BLaER1 treated with 17β-estradiol and CSF1 and Interleukin-3, amounts not matched to agents 10 nM and 100 nM (cell line): ENCODE results near the gene B4GAT1.
A peak's percentile ranks its signal among the peaks of the same experiment; 100 is the strongest.
"Not testable (repeated sequence)": the region's sequence is repeated elsewhere in the genome, so short reads cannot be mapped to it uniquely, and the experiment has no call there.

Source experiments
- H3K27ac ChIP-seq, 11 experiments: shearing (Covaris generic); formaldehyde crosslinking; 2 replicates each; pipeline ENCODE4 v1.8.1; 2022
- H3K27me3 ChIP-seq, 11 experiments: shearing (Covaris generic); formaldehyde crosslinking; 2 replicates each; pipeline ENCODE4 v1.8.1; 2022
- H3K36me3 ChIP-seq, 11 experiments: shearing (Covaris generic); formaldehyde crosslinking; 2 replicates each; pipeline ENCODE4 v1.8.1; 2022
- H3K4me1 ChIP-seq, 10 experiments: shearing (Covaris generic); formaldehyde crosslinking; 2 replicates each; pipeline ENCODE4 v1.8.1; 2022
- H3K4me2 ChIP-seq, 11 experiments: shearing (Covaris generic); formaldehyde crosslinking; 2 replicates each; pipeline ENCODE4 v1.8.1; 2022
- H3K4me3 ChIP-seq, 10 experiments: shearing (Covaris generic); formaldehyde crosslinking; 2 replicates each; pipeline ENCODE4 v1.8.1; 2022
- H3K9ac ChIP-seq, 11 experiments: shearing (Covaris generic); formaldehyde crosslinking; 2 replicates each; pipeline ENCODE4 v1.8.1; 2022
- H3K9me3 ChIP-seq, 11 experiments: shearing (Covaris generic); formaldehyde crosslinking; replicated peaks in 1 of 11; 2 replicates each; pipeline ENCODE4 v1.8.1; 2022
- H4K20me1 ChIP-seq, 11 experiments: shearing (Covaris generic); formaldehyde crosslinking; 2 replicates each; pipeline ENCODE4 v1.8.1; 2022
- Cebpa-rat ChIP-seq, 11 experiments: shearing (Covaris generic); IDR thresholded peaks; 2 replicates each; pipeline ENCODE4 v1.8.1; 2022

Gene B4GAT1

DNA sequence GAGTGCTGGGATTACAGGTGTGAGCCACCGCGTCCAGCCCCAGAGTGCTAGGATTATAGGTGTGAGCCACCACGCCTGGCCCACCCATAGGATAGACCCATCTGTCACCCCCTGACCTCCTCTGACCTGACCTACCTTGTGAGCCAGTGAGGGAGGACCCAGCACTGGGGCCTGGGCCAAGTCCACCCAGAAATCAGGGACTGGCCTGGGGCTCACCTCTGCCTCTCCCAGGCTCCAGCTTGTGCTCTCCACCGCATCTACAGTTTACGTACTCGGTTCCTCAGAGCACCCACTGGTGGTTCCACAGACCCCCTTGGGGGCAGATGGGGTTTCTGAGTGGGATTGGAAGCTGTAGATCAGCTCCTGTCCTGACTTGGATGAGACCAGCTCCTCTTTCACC, 17.7 kb upstream of the B4GAT1 start:
- peaks cover 0 to 87% (median 60%) of the 10 kb centered on the region in 11 experiments; a peak in 19 of 22 replicates for H3K36me3 ChIP-seq
- no peak overlapping the region for H3K27ac ChIP-seq
- peaks cover 1 to 24% (median 17%) of the 10 kb centered on the region in 10 experiments; a peak in 18 of 20 replicates for H3K4me1 ChIP-seq
- no peak overlapping the region for H3K4me2 ChIP-seq
- no peak overlapping the region for H3K4me3 ChIP-seq
- peaks cover 0 to 83% (median 42%) of the 10 kb centered on the region in 11 experiments; a peak in 15 of 22 replicates for H4K20me1 ChIP-seq
- no peaks in the 10 kb centered on the region for H3K9me3 ChIP-seq
- H3K9ac ChIP-seq, result no peak overlapping the region
- no peaks in the 10 kb centered on the region for H3K27me3 ChIP-seq
- TF ChIP-seq Cebpa-rat (IDR thresholded peaks at IDR 0.05), result no peak

DNA sequence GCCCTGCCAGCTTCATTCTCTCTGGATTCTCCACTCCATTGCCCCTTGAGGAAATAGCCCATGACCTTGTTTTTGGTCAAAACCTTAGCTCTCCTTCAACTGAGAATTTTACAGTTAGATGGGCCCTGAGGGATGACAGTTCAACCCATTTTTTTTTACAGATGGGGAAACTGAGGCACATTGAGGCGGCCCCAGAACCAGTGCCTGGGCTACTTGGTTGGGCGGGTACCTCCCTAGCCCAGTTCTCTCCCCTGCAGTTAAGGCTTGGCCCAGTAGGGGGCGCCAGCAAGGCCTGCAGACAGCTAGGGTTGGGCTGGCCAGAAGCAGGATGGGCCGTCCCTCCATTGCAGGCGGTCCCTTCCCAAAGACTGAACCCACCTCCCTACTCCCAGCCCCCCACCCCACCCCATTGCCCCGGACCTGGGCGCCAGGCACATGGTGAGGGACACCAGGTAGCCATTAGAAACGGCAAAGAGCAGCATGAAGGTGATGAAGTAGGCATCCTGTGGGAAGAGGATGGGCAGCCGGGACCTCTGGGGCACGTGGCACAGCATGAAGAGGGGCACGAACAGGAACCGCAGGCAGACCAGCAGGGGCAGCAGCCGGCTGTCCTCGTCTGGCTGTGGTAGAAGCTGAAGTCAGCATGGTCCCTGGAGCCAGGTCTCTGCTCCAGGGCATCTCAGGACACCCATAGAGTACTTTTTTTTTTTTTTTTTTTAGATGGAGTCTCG, 16.5 kb upstream of the B4GAT1 start:
- Histone ChIP-seq H3K9me3 (no peaks in the 10 kb centered on the region), H3K4me1 (peaks cover 0 to 13% (median 7%) of the 10 kb centered on the region in 10 experiments; a peak in 8 of 20 replicates), H3K9ac (peak overlapping the region in 1 of 11 experiments; percentile 4; a peak in 1 of 22 replicates), H3K36me3 (peaks cover 0 to 88% (median 59%) of the 10 kb centered on the region in 11 experiments; a peak in 19 of 22 replicates), H3K4me3 (no peak overlapping the region), H3K27me3 (no peaks in the 10 kb centered on the region), H3K27ac (no peak overlapping the region), H4K20me1 (peaks cover 0 to 72% (median 30%) of the 10 kb centered on the region in 11 experiments; a peak in 13 of 22 replicates), H3K4me2 (no peak overlapping the region)
- no peak for TF ChIP-seq Cebpa-rat (IDR thresholded peaks at IDR 0.05)

DNA sequence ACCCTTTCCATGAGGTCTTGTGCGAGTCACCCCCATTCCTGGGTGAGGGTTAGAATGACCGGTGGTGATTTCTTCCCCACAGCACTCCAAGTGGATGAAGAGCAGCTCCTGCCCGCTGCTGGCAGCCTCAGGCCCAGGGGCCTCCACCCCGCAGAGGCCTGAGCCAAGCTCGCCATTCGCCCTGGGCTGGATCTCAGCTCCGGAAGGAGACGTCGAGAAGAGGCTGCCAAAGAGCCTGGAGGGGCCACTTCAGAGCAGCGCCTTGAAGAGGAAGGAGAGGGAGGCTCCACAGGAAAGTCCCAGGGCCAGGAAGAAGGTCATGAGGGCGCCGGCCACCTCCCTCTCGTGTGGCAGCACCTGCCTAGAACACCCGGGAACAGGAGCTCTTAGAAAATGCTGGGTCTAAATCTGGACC, 15.8 kb upstream of the B4GAT1 start:
- Histone ChIP-seq H3K27ac (no peak overlapping the region), H3K4me3 (no peak overlapping the region), H3K4me2 (no peak overlapping the region), H3K27me3 (no peaks in the 10 kb centered on the region), H3K36me3 (peaks cover 0 to 80% (median 51%) of the 10 kb centered on the region in 11 experiments; a peak in 19 of 22 replicates), H3K9me3 (no peaks in the 10 kb centered on the region), H3K4me1 (peaks cover 0 to 6% (median 1%) of the 10 kb centered on the region in 10 experiments; a peak in 3 of 20 replicates), H4K20me1 (peaks cover 0 to 64% (median 24%) of the 10 kb centered on the region in 11 experiments; a peak in 13 of 22 replicates), H3K9ac (peak overlapping the region in 1 of 11 experiments; percentile 4; a peak in 1 of 22 replicates)
- no peak for TF ChIP-seq Cebpa-rat (IDR thresholded peaks at IDR 0.05)

DNA sequence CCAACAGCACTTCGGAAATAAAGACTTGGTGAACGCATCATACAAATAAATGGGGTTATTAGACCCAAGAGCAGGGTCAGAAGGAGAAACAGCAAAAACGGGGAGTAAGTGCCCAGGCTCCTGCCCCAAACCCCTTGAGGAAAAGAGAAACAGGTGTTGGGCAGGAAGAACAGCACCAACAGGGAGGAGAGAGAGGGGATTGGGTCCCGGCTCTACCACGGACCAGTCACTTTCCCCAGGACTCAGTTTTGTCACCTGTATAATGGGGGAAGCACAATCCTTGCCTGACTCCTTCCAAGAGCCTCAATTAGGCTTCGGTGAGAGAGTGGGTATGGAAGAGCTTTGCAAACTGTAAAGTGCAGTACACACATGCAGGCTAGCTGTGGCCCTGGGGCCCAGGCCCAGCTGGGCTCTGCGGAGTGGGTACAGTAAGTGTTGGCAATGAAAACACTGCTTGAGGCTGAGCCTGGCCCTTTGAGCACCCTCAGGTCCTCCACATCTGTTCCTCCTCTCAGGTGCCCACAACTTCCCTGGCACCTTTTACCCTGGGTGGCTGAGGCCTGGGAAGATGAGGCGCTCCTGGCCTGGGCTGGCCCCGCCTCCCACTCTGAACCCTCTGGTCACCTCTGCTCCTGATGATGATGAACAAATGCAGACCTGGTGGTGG, 15.2 kb upstream of the B4GAT1 start:
- Histone ChIP-seq H4K20me1 (peaks cover 0 to 58% (median 20%) of the 10 kb centered on the region in 11 experiments; a peak in 12 of 22 replicates), H3K27ac (no peak overlapping the region), H3K36me3 (peaks cover 0 to 75% (median 45%) of the 10 kb centered on the region in 11 experiments; a peak in 19 of 22 replicates)

DNA sequence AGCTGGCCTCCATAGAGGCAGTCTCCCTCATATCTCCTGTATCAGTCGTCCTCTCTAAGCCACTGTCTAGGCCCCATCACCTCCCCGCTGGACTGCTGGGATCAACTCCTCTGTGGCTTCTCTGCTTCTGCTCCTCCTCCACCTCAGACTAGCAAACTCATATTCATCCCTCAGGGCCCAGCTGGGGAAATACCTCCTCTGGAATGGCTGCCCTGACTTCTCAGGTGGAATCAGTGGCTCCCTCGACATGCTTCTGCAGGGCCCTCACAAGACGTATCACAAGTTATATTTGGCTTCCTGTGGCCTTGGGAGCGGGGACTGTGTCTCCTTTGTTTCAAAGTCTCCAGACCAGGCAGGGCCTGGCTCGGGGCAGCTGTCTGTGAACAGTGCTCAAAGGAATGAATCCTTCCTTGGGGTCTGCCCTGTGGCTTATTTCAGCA, 14.1 kb upstream of the B4GAT1 start:
- Histone ChIP-seq H3K27me3 (no peaks in the 10 kb centered on the region), H3K9me3 (no peaks in the 10 kb centered on the region), H3K4me2 (no peak overlapping the region), H3K4me3 (no peak overlapping the region), H3K36me3 (peaks cover 0 to 66% (median 37%) of the 10 kb centered on the region in 11 experiments; a peak in 17 of 22 replicates), H3K9ac (peak overlapping the region in 2 of 11 experiments; percentile 14 to 22; a peak in 2 of 22 replicates), H4K20me1 (peaks cover 0 to 51% (median 12%) of the 10 kb centered on the region in 11 experiments; a peak in 10 of 22 replicates), H3K27ac (peak overlapping the region in 1 of 11 experiments; percentile 22; a peak in 1 of 22 replicates), H3K4me1 (peaks cover 0 to 5% (median 0%) of the 10 kb centered on the region in 10 experiments; a peak in 2 of 20 replicates)
- no peak for TF ChIP-seq Cebpa-rat (IDR thresholded peaks at IDR 0.05)

More for the DNA sequence above, 15.2 kb upstream of the B4GAT1 start:
- peak overlapping the region in 1 of 11 experiments; percentile 22; a peak in 1 of 22 replicates for H3K9ac ChIP-seq
- H3K27me3 ChIP-seq, result no peaks in the 10 kb centered on the region
- no peak overlapping the region for H3K4me2 ChIP-seq
- no peak overlapping the region for H3K4me3 ChIP-seq
- no peaks in the 10 kb centered on the region for H3K9me3 ChIP-seq
- H3K4me1 ChIP-seq, result peaks cover 0 to 5% (median 0%) of the 10 kb centered on the region in 10 experiments; a peak in 2 of 20 replicates
- no peak for TF ChIP-seq Cebpa-rat (IDR thresholded peaks at IDR 0.05)

DNA sequence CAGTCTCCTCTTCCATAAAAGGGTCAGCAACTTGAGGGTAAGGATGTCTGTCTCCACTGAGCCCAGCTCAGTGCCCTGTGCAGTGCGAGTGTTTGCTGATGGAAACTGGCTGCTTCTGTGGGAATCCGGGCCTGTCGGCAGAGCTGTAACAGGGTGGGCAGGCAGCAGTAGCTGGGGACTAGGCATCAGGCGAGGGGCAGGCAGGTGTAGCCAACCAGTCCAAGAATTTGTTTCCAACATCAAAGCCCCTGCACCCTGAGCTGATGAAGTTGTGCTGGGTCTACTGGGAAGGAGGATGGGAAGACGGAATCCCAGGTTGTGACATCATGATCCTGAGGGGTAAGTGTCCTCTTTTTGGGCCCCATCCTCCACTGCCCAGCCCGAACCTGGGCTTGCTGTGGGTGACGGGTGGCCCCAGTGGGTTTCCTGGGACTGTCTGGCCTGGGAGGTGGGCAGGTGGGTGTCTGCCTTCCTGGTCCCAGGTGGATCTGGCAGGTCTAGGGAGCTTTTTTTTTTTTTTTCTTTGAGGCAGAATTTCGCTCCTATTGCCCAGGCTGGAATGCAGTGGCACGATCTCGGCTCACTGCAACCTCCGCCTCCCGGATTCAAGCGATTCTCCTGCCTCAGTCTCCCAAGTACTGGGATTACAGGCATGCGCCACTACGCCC, 13.1 kb upstream of the B4GAT1 start:
- no peak overlapping the region for H3K9ac ChIP-seq

DNA sequence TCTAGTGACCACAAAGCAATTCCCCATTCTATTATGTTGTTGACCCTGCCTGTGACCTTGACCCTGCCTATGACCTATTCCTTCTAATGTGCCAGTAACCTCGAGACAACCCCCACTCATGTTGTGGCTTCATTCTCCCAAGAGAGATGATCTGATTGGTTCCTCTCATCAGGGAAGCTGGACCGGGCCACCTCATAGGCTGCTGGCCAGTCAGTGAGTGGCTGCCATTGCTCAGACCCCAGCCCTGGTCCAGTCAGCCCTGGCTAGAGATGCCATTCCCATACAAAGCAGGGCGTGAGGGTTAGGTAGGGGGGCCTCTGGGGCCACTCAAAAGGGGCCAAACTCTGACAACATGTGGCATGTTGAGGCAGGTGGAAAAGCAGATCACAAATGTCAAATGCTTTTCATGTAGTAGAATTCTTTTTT, 12.2 kb upstream of the B4GAT1 start:
- Histone ChIP-seq H3K27me3 (no peaks in the 10 kb centered on the region), H3K9ac (no peak overlapping the region), H3K27ac (no peak overlapping the region), H3K9me3 (no peaks in the 10 kb centered on the region), H3K4me3 (no peak overlapping the region), H3K36me3 (peaks cover 0 to 59% (median 27%) of the 10 kb centered on the region in 11 experiments; a peak in 17 of 22 replicates), H3K4me1 (no peaks in the 10 kb centered on the region), H3K4me2 (no peak overlapping the region), H4K20me1 (peaks cover 0 to 33% (median 7%) of the 10 kb centered on the region in 11 experiments; a peak in 9 of 22 replicates)
- no peak for TF ChIP-seq Cebpa-rat (IDR thresholded peaks at IDR 0.05)

More for the DNA sequence above, 13.1 kb upstream of the B4GAT1 start:
- Histone ChIP-seq H3K4me2 (no peak overlapping the region), H3K4me3 (no peak overlapping the region), H3K27ac (no peak overlapping the region), H3K9me3 (no peaks in the 10 kb centered on the region), H3K27me3 (no peaks in the 10 kb centered on the region), H3K4me1 (no peaks in the 10 kb centered on the region), H4K20me1 (peaks cover 0 to 41% (median 7%) of the 10 kb centered on the region in 11 experiments; a peak in 9 of 22 replicates), H3K36me3 (peaks cover 0 to 58% (median 32%) of the 10 kb centered on the region in 11 experiments; a peak in 17 of 22 replicates)
- TF ChIP-seq Cebpa-rat (IDR thresholded peaks at IDR 0.05), result no peak

DNA sequence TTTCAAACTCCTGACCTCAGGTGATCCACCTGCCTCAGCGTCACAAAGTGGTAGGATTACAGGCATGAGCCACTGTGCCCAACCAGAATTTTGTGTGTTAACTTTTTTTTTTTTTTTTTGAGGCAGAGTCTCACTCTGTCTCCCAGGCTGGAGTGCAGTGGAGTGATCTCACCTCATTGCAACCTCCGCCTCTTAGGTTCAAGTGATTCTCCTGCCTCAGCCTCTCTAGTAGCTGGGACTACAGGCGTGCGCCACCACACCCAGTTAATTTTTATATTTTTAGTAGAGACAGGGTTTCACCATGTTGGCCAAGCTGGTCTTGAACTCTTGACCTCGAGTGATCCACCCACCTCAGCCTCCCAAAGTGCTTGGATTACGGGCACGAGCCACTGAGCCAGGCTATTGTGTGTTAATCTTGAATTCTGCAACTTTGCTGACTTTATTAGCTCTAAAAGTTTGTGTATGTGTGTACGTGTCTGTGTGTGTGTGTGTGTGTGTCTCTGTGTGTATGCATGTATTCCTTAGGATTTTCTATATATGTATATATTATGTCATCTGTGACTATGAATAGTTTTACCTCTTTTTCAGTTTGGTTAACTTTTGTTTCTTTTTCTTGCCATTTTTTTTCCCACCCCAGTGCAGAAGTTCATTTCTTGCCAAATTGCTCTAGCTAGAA, 3.3 kb upstream of the B4GAT1 start:
- H3K4me1 ChIP-seq, result peaks cover 23 to 33% (median 28%) of the 10 kb centered on the region in 10 experiments
- not testable (repeated sequence) for H3K4me3 ChIP-seq, H3K9ac ChIP-seq

More for the DNA sequence above, 3.3 kb upstream of the B4GAT1 start:
- H3K4me2 ChIP-seq, H3K27ac ChIP-seq, H4K20me1 ChIP-seq, H3K27me3 ChIP-seq, H3K9me3 ChIP-seq: not testable (repeated sequence)
- H3K36me3 ChIP-seq, result peaks cover 0 to 29% (median 14%) of the 10 kb centered on the region in 11 experiments; a peak in 15 of 22 replicates
